AG08396 (cell line): ENCODE measurements around the gene BRCA2.
A peak's percentile ranks its signal among the peaks of the same experiment; 100 is the strongest.

Experiments
- DNase-seq: peaks from one replicate; pipeline ENCODE4 v3.0.0; 2012; ENCODE audit warnings: low spot score, mixed read lengths

Gene BRCA2

DNA sequence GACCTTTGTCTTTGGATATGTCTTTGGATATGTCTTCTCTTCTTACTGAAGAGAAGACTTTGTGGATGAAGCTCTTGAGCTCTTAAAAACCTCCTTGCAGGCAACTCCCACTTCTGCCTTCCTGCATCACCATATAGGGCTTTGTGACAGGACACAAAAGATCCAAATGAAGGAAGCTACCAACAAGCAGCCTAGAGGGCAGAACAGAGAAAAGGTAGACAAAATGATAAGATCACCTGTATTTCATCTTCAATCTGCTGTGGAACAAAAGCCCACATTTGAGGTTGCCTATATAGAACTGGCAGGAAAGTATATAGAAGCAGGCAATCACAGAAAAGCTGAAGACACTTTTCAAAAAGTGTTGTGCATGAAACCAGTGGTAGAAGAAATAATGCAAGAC is 70.1 kb downstream of the BRCA2 start:
- no peak for DNase-seq

DNA sequence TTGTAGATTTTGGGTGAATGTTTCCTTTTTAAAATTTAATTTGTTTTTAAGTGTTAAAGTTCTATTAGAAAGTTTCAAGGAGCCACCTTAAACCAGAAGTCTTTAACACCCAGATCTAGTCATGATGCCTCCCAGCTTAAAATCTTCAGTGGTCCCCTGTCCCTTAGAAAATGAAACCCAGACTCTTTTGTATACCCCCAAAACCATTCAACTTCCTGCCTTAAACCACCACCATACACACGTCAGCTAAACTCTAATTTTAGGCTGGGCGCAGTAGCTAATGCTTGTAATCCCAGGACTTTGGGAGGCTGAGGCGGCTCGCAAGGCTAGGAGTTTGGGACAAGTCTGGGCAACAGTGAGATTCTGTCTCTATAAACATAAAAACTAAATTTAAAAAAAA is 74.7 kb downstream of the BRCA2 start:
- no peak for DNase-seq

DNA sequence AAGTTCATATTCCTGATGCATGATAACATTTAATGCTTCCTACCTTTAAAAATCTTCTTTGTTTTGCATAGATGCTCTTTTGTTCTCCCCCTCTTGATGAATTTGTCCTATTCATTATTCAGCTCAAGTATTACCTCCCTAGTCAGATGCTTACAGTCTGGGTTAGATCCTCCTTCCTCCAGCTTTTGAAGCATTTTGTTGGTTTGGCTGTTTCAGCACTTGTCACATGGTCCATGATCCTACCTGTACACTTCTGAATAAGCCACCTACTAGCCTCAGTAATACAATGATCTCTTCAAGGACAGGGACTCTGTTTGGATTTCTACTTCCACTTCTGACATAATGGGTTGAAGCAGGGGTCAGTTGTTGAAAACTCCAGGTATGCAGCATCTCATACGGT is 75.2 kb downstream of the BRCA2 start:
- no peak for DNase-seq

DNA sequence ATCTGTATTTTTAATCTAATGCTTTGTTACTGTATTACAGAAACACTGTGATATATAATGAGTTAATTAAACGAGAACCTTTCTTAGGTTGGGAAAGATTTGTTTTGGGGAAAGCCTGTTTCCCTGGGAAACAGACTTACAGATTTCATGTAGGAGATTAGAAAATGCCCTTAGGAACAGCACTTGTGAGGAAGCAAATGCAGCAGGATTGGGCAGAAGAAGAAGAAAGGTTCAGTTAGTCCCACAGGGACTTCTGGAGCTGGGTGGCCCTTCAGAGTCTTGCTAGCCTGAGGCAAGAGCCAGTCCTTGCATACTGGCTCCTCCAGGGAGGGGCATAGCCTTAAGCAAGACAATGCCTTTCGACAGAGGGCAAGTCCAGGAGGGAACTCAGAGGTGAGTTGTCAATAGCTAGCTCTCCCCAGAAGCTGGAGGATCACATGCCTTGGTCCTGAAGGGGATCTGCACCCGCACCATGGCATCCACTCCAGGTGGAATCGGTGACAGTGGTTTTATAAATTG is 75.9 kb downstream of the BRCA2 start:
- DNase-seq = no peak

DNA sequence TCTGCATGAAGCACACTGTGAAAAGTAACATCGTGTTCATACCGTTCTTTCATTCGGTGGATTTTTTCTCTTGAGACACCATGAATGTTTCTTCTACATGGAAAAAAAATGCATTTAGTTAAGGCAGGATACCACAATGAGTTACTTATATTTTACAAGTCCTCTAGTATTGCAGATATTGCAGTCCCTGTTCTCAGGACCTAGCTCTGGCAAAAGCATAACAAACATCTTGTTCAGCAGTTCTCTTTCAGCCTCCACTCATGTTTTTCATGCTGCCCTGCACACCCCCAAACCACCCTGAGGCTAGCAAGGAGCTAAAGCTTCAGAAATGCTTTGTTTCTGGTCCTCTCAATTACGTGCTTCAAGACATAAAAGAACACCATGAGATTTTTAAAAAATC is 87.8 kb downstream of the BRCA2 start:
- DNase-seq = no peak

DNA sequence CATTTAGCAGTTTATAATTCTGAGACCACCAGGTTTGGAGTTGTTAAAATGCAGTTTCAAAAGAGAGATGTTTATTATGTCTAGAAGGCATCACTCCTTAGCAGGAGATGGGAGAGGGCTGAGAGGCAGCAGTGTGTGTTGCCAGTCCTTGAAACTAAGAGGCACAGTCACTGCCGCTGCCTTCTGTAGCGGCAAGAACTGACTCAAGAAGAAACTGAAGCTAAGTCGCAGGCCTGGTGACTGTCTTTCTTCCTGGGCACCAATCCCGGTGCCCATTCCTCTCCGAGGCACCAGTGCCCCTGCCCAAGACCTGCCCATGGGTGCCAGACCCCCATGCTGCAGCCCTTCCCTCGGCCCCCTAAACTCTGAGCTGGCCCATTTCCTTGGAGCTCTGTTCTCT is 92.5 kb downstream of the BRCA2 start:
- no peak for DNase-seq

DNA sequence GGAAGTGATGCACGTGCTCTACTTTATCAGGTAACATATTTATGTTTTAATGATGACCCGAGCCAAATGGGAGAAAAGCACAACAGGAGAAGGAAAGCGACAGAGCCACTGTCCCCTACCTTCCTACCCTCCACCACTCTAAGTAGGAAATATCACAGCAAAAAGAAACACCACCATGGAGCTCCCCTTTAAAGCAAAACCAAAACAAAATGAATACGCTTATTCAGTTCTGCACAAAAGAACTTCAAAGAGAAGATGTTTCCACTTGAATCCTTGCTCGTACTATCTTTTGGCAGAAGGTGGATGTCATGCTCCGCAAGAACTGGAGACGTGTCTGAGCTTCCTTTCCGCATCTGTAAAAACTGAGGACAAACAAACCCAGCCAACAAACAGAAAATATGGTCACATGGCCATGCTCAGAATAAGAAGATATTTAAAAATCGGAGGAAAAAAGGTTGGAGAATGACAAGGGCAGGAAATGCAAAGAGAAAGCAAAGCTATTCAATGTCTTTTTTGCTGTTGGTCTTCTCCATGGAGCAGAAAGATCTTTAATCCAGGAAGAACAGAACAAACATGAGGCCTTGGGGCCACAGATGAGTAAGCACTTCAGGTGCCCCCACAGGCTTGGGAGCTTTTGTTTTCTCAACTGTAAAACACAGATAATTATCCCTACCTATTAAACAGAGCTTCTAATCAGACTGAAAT is 93.1 kb downstream of the BRCA2 start:
- DNase-seq = no peak

DNA sequence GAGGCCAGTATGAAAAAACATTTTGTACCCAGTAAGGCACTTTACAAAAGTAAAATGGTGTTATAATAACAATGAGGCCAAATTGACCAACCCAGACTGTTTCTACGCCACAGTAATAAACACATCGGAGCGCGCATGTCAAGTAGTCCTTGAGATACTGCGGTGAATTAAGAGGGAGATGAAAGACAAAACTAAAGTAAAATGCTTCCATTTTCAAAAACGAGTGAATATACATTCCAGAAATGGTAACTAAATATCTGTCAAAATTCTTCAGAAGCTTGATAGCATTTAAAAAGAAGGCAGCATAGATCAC is 93.6 kb downstream of the BRCA2 start:
- no peak for DNase-seq

DNA sequence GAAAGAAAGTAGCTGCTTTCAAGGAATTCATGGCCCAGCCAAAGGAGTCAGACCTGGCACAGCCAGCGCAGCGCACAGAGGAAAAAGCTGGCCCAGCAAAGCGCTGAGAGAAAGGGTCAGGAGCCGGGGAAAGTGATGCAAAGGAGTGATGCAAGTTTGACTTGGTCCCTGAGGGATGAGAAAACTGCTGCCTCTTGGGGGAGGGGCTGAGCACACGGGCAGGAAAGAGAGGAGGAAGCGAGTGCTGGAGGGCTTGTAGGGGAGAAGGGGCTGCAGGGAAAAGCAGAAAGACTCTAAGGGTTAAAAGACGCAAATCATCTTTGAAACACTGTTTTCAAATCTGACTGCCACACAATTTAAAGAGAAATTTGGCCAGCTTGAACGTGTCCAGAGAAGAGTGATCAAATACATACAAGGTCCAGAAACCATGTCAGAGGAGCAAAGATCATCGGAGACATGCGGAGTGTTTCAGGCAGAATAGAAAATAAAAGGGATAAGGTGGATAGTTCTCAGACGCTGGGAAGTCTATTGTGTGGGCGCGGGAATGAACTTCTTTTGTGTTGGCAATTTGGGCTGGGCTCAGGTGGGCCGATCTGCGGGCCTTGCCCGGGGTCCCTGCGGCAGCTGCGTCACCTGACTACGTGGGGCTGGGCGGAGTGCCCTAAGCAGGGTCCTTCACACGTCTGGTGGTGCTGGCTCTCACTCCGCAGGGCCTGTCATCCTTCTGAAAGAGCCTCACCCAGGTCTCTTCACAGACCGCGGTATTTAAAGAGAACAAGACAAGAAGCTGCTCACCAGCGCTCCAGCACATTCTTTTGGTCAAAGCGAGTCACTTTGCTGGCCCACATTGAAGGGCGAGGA is 94.5 kb downstream of the BRCA2 start:
- peak; percentile 27 for DNase-seq

DNA sequence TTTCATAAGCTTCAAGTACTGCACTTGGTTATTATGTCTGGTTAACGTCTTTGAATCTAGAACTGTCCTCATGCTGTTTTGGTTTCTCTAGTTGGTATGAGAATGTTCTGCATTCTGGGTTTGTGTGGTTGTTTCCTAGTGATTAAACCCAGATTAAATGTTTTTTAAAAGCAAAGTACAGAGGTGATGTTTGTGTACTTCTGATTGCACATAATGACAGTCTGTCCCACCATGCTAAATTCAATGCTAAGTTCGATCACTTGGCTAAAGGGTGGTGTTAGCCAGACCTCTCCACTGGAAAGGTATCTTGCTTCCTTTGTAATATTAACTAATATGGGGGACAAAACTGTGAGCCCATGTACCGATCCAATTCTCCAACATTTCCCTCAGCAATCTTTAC is 98.0 kb downstream of the BRCA2 start:
- no peak for DNase-seq

DNA sequence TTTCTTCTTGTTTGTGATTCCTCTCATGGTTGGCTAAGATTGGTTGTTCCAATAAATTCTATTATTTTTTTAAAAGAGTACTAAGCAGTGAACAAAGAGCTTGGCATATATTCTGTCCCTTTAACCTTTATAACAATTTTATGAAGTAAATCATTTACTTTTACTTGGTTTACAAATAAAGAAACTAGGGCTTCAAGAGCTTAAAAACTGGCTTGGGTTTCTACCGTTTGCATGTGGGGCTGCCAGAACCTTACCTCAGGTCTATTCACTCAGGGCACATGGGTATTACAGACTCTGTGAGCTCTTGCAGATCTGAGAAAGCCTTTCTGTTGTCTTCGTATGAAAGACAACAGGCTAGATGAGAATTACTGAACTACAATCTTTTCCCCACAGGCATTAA is 99.3 kb downstream of the BRCA2 start:
- no peak for DNase-seq

DNA sequence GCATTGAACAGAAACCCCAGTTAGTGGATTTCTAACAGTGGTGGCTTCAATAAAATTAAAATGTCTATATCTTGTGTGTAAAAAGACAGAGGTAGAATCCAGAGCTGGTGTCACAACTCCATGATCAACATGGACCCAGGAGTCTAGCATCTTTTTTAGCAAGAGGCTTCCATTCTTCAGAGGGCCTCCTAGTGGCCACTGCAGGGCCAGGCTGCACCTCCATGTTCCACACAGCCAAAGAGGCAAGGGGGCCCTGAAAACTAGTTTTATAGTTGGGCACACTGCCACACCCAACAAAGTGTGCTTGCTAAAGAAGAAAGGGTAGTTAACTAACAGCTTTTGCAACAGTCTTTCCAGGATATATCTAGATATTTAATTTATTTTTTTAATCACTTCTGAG is 99.7 kb downstream of the BRCA2 start:
- no peak for DNase-seq

DNA sequence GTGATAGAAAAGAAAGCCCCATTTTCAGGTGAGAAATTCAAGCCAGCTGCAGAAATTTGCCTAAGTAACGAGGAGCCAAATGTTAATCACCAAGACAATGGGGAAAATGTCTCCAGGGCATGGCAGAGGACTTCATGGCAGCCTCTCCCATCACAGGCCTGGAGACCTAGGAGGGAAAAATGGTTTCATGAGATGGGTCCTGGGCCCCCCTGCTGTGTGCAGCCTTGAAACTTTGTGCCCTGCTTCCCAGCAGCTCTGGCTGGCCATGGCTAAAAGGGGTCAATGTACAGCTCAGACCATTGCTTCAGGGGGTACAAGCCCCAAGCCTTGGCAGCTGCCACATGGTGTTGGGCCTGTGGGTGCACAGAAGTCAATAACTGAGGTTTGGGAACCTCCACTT is 102.7 kb downstream of the BRCA2 start:
- DNase-seq = no peak

DNA sequence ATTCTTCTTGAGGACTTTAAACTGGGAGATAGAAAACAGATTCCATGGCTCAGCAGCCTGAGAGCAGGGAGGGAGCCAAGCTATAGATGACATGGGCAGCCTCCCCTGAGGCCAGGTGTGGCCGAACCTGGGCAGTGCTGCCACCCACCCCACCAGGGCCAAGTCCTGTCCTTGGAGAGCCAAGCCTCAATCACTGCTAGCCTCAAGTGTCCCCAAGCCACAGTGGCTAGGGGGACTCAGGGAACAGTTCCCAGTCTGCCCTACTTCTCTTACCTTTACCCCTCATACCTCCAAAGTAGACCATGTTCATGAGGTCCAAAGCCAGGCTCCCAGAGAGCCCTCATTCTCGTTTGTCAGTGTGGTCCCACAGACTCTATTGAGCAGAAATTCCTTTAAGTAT is 104.6 kb downstream of the BRCA2 start:
- DNase-seq = no peak

DNA sequence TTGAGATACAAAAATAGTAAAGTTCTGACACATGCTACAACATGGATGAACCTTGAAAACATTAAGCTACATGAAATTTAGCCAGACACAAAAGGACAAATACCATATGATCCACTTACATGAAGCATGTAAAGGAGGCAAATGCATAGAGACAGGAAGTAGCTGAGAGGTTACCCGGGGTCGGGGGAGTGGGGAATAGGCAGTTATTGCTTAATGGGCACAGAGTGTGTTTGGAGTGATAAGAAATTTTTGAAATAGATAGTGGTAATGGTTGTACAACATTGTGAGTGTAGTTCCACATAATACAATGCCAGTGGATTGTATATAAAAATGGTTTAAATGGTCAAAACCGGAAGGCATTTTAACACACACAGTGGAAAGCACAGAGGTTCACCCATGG is 108.3 kb downstream of the BRCA2 start:
- no peak for DNase-seq

DNA sequence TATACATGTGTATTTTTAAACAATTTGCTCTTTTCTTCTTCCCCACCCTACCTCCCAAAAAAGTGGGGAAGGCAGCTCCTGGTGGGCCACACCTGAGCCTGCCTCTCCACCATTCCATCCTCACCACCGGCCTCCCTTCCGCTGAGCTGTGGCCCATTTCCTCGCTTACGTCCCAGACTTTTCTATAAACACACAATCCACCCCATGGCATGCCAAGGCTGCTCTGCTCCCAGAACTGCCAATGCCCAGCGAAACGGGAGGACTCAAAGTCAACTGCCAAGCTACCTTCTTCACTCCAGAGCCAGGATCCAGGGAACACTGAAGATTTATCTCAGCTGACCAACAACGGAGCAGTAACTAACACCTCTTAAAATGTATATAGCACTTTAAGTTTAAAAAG is 109.8 kb downstream of the BRCA2 start:
- no peak for DNase-seq

DNA sequence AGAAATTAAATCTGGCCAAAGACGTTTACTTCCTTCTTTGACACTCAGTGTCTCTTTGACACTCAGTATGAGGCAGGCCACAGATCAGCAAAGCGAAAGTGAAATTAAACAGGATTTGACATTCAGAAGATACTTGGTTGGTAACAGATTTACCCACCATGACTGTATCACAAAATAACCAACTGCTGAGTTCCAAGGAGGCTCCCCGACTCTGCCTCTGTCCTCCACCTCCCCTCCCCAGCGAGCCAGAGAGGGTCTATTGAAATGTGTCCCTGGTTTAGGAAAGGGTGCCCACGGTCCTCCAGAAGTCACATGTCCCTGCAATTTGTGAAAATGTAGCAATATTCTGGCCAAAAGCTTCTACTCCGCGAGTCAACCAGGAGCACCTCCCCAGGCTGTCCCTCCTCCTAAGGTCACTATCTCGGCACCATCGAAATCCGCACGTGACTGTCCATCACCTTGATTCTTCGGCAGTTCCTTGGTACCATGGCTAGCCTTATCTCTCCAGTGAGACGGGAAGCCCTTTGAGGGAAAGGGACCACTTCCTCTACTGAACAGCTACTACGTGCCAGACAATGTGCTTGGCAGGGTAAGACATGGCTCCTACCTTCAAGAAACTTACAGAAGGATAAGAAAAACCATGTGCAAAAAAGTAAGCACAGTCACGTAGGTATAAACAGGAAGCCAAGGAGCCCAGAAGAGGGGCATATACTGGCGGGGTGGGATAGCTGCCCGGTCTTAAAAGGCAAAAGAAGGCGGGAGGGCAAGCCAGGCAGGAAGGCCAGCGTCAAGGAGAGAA is 111.1 kb downstream of the BRCA2 start:
- DNase-seq = peak; percentile 22

DNA sequence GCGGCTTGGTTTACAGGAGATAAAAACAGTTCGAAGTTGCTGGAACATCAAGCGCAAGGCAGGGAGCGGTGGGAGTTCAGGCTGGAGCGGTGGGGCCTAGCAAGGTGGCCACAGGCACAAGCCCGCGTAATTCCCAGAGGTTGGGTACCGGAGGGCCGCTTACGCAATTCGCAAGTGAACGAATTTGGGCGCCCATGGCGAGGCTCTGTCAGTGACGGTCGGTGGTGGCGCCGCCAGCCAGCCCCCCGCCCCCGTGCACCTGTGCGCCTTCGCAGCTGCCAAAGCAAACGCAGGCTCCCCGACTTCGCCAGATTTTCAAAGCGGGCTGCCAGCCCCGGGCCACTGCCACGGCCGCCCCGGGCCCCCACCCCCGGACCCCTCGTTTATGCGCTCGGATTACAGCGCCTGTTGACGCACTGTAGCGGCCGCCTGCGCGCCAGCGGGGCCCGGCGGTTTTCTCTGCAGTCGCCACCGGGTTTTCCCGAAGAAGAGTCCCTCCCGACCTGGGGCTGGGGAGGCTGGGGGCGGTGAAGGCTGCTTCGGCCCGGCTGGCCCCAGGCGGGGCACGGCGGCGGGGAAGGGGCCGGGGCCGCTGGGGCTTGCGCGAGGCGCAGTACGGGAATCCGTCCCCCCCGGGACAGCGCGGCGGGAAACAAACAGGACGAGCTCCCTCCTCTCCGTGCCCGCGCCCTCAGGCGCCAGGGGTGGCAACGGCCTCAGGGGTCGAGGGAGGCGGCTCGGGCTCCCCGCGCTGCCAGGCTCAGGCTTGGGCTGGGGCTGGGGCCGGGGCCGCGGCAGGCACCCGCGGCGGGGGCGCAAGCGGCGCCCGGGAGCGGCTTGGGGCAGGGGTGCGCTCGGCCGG is 111.9 kb downstream of the BRCA2 start:
- DNase-seq = peak; percentile 61

DNA sequence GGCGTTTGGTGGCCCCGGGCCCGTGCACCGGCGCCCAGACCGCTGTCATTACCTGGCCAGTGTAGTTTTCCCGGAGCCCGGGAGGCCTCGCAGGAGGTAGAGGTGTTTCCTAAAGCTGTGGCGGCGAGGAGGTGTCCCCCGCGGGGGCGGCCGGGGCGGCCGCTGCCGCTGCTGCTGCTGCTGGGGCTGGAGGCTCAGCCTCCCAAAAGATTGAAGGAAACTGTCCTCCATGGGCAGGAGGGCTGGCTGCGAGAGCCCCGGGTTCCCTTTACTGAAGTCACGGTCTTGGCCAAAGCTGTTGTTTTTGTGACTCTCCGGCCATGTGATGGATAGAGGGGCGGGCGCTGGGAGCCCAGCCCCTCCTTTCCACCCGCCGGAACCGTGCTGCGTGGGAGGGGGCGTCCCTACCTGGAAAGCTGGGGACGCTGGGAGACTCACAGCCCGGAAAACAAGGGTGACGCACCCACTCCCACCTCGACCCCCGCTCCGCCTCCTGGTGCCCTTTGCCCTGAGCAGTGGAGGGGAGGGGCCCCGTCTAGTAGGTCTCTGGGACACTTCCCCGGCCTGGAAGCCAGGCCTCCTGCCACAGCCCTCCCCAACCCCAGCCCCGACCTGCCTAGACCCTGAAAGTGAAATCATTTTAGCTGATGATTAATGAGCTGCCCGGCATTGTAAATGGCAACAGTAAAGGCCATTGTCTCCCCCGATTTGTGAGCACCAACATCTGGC is 112.7 kb downstream of the BRCA2 start, which contains the start of gene N4BP2L1:
TSS of gene N4BP2L1 (minus strand) at position 279 of the 729 bp plus-strand sequence. CDS start at position 231, 48 bp downstream.
- peak; percentile 69 for DNase-seq

DNA sequence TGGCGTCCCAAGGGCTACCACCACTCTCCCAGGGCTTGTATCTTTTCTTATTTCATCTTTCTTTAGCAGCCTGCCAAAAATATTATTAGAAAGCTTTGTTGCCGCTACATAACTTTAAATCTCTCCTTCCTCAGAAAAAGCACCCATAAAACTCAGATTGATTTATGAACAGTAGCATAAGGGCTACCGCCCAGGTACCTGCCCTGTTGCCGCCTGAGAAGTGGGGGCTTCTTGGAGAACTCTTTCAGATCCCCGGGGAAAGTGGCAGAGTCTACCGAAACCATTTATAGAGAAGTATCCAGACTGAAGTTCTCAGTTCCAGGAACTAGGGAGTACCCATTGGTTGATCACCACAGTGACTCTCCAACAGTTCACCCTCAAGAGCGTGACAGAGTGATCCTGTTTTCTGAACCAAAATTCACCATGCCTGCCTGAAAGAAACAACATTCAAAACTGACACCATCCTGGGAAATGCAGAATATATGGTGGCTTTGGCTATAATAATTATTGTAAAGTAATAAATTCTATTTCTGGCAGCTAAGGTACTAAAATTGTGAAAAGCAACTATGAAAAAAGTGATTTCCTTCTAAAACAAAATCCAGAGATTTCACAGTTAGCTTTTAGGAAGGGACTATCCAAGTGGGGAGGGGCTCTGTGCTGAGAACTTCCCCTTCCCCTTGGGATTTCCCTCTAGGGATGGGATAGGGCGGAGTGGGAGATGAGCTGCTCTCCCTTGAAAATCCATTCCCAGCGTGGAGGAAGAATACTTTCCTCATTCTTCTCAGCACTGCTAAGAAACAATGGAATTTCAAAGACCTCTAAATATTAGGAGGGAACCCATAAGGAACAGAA is 113.5 kb downstream of the BRCA2 start:
- DNase-seq = no peak
